T-helper 1 cell treated with Interleukin-12 subunit alpha and Interleukin-12 subunit beta and Interleukin-4 antibody, amounts not matched to agents 30 μg/mL and 1 μg/mL, for 36 hours (primary cell): Measurements from ENCODE around the gene HMCN2.

ENCODE experiments used
- H3K27ac Mint-ChIP-seq: one replicate; pipeline ENCODE4 v1.8.0; 2021; ENCODE audit warnings: mild to moderate bottlenecking, mixed read lengths
- H3K27me3 Mint-ChIP-seq: one replicate; pipeline ENCODE4 v1.8.0; 2021; ENCODE audit warnings: low read depth, mixed read lengths
- H3K36me3 Mint-ChIP-seq: one replicate; pipeline ENCODE4 v1.8.0; 2021; ENCODE audit warnings: low read depth, mixed read lengths
- H3K4me1 Mint-ChIP-seq: one replicate; pipeline ENCODE4 v1.8.0; 2021; ENCODE audit warnings: low read depth, mixed read lengths
- H3K4me3 Mint-ChIP-seq: one replicate; pipeline ENCODE4 v1.8.0; 2021; ENCODE audit warnings: mild to moderate bottlenecking, moderate library complexity, mixed read lengths
- H3K9me3 Mint-ChIP-seq: one replicate; pipeline ENCODE4 v1.8.0; 2021; ENCODE audit warnings: mixed read lengths

The HMCN2 gene

DNA sequence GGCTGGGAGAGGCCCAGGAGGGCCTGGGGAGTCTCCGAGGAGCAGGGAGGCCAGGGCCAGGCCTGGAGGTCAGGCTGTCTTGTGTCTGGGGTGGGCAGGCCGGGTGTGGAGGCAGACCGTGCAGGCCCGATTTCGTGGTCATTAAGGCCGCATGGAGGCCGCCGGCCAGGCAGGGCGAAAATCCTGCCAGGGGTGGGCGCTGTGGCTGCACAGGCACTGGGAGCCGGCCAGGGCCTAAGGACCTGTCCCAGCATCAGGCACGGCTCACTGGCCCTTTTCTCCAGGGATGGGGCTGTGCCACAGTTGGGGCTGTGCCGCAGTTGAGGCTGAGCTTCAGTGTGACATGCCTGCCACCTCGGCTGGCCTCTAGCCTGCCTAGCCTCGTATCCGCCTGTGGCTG is 215.1 kb downstream of the HMCN2 start:
- Mint-ChIP-seq H3K36me3 (no peaks in the 10 kb centered on the region), H3K27me3 (peaks cover 18% of the 10 kb centered on the region), H3K9me3 (no peaks in the 10 kb centered on the region), H3K4me1 (no peaks in the 10 kb centered on the region), H3K4me3 (no peak overlapping the region), H3K27ac (no peak overlapping the region)

- Mint-ChIP-seq H3K27me3 (peaks cover 18% of the 10 kb centered on the region), H3K4me3 (no peak overlapping the region), H3K9me3 (no peaks in the 10 kb centered on the region), H3K4me1 (no peaks in the 10 kb centered on the region), H3K27ac (no peak overlapping the region), H3K36me3 (no peaks in the 10 kb centered on the region)
Measured at GRCh38 chr9:130482463-130482862, 216.9 kb downstream of the HMCN2 start.

GRCh38 chr9:130483371-130483971 is 217.9 kb downstream of the HMCN2 start:
- no peaks in the 10 kb centered on the region for H3K9me3 Mint-ChIP-seq
- H3K4me1 Mint-ChIP-seq: no peaks in the 10 kb centered on the region
- H3K4me3 Mint-ChIP-seq: no peak overlapping the region
- peaks cover 18% of the 10 kb centered on the region for H3K27me3 Mint-ChIP-seq
- no peak overlapping the region for H3K27ac Mint-ChIP-seq
- H3K36me3 Mint-ChIP-seq: no peaks in the 10 kb centered on the region
